ENCODE measurements around the gene MPEG1.

Gene MPEG1, protein sequence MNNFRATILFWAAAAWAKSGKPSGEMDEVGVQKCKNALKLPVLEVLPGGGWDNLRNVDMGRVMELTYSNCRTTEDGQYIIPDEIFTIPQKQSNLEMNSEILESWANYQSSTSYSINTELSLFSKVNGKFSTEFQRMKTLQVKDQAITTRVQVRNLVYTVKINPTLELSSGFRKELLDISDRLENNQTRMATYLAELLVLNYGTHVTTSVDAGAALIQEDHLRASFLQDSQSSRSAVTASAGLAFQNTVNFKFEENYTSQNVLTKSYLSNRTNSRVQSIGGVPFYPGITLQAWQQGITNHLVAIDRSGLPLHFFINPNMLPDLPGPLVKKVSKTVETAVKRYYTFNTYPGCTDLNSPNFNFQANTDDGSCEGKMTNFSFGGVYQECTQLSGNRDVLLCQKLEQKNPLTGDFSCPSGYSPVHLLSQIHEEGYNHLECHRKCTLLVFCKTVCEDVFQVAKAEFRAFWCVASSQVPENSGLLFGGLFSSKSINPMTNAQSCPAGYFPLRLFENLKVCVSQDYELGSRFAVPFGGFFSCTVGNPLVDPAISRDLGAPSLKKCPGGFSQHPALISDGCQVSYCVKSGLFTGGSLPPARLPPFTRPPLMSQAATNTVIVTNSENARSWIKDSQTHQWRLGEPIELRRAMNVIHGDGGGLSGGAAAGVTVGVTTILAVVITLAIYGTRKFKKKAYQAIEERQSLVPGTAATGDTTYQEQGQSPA

DNA sequence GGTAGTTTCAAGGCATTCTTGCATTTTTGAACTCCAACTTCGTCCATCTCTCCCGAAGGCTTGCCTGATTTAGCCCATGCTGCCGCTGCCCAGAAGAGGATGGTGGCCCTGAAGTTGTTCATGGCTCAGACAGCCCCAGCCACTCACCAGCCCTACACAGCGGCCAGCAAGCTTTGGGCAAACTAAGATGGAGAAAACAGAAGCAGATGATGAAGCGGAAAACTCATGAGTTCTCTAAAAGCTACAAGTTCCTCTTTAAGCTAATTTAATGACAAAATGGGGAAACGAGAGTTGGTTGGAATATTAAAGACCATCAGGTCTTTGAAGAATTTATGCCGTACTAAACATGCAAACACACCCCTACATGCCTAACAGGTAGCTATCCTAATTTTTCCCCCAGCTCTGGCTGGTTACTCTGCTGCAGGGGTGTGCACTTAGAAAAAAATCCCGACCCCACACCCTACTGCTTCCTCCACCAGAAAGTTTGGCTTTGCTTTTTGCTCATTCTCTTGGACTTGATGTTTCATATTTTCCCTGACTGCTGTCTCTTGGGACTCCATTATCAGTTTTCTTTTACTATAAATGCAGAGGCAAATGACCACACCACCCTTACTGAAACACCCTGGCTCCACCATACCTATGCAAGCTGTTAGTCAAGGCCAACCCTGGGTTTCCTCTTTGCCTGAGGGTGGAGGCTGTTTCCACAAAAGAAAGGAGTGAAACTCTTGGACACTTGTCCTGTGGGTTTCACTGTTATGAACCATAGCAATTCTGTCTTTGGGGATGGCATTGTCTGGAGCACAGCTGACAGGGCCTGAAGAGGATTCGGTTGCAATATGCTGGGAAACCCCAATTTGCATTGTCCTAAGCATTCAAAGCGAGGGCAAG lies at the start of gene MPEG1:
Gene MPEG1 (minus strand): TSS at position 184 of the 888 bp plus-strand sequence. CDS start 62 bp downstream, at position 122.
- no peak for DNase-seq (ENCODE audit: low read depth in 2 of 2)

- DNase-seq (ENCODE audit: low read depth in 2 of 2), result no peak
Measured at GRCh38 chr11:59262177-59262818, 49.6 kb upstream of the MPEG1 start.

DNA sequence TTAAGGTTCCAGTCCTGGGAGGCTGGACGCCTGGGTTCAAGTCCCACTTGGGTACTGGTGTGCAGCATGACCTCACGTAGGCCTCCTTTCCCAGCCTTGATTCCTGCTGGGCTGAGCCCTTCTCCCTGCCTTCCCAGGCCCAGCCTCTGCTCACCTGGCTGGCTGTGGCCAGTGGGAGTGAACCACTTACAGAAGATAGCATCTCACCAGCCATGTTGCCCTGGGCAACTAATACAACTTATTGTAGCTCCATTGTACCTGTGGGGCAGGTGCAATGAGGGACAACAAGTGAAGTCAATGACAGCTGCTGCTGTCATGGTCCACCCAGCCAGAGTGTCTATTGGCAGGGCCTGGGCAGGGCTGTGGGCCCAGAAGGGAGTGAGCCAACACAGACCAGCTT lies 48.4 kb upstream of the MPEG1 start:
- no peak for DNase-seq (ENCODE audit: low read depth in 2 of 2)

DNA sequence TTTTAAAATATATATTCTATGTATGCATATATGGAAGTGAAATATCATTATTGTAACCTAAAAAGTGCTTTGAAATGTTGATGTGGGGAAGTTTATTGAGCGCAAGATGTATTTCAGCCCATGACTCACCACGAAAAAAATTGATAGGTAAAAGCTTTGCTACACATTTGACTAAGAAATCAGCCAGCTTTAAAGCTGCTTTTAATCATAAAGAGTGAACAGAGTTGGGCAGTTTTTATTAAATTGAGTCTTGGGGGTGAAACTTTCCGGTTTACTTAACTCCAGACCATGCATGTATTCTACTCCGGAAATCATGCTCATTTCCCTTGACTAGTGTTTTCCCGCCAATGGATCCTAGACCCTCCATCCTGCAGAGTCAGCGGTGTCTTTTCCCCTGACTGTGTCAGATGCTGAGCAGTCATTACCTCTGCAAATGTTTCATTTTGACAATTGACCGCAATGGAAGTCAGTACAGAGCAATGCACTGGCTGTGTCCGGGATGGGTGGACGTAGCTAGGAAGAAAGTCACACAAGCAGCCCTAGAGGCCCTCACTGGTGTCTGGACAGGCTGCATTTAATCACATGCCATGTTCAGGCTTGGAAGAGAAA lies 47.2 kb upstream of the MPEG1 start:
- DNase-seq (ENCODE audit: low read depth in 2 of 2), result no peak

DNA sequence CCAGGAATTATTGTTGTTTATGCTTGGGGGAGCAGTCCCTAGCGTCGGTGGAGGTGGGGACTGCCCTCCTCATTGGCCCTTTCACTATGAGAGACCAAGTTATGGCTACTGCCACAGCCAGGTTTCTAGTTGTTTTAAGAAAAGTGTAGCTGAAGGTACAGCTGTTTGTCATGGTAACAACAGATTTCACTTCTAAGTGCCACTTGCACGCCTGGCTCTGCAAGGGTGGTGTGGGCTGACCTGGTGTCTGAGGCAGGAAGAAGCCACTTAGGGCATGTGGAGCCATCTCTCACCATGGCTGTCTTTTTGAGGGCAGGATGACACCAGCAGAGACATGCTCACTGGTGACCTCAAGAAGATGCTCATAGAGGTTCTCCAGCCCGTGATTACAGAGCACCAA lies 46.3 kb upstream of the MPEG1 start:
- no peak for DNase-seq (ENCODE audit: low read depth in 2 of 2)

DNA sequence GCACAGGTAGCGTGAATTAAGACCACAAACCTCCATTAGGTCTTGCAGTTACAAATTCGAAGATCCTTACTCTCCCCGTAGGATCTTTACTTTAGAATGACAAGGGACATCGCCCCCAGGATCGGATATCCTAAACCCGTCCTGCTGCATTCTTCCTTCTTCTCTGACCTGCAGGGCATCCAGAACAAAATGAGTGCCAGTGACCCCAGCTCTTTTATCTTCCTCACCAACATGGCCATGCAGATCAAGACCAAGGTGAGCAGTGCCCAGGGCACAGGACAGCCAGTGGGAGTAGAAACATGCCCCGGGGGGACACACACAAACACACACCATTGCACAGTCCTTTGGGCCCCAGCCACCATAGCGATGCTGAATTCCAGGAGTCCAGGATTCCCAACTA lies 42.6 kb upstream of the MPEG1 start:
- no peak for DNase-seq (ENCODE audit: low read depth in 2 of 2)

GRCh38 chr11:59254286-59254685 lies 41.6 kb upstream of the MPEG1 start:
- DNase-seq (ENCODE audit: low read depth in 2 of 2), result no peak

GRCh38 chr11:59253001-59253400 lies 40.3 kb upstream of the MPEG1 start:
- no peak for DNase-seq (ENCODE audit: low read depth in 2 of 2)

GRCh38 chr11:59249535-59249934 lies 36.8 kb upstream of the MPEG1 start:
- DNase-seq (ENCODE audit: low read depth in 2 of 2), result no peak

DNA sequence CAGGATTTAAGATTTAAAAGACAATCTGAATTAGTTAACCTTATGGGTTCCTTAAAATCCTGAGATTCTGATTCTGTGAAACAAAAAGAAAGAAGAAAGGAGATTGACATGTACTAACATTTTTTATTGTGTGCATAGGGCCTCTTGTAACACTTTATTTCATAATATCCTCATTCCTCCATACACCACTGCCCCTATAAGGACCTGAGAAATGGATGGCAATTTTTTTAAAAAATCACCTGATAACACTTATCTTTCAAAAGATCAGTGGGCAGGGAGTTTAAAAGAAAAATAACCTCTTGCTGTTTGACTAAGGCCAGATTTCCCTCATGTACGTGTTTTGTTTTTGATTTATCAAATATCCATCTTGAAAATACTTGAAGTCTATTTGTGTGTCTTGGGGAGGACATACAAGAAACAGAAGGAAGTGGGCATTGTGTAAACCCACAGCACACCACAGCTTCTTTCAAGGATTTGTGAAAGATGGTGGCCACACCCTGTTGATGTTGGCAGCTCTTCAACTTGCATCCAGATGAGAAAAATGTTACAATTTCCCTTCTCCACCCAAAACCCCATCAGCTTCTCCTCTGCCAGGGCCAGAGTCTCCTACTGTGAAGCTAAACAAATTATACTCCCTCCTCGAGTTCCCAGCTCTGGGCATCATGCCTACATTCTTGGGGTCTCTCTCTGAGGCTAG lies 35.0 kb upstream of the MPEG1 start:
- no peak for DNase-seq (ENCODE audit: low read depth in 2 of 2)

DNA sequence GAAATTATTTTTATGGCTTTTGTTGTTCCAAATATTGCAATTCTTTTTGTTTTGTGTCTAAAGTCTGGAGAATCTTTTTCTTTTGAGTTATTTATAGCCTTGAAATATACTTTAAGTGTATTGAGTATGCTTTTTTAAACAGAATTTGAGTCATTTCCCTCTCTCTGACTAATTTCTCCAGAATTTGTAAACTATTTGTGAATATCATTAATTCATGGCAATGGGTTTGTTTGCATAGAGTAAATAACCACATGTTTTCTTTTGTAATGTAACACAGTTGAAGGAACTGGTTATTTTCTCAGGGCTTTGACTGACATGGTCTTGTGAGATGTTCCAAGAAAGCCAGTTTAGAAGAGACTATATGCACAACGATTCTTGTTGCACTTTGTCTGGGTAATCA lies 30.9 kb upstream of the MPEG1 start:
- no peak for DNase-seq (ENCODE audit: low read depth in 2 of 2)

- DNase-seq (ENCODE audit: low read depth in 2 of 2), result no peak
Measured at GRCh38 chr11:59240322-59240721, 27.6 kb upstream of the MPEG1 start.

GRCh38 chr11:59226396-59226795 lies 13.7 kb upstream of the MPEG1 start:
- no peak for DNase-seq (ENCODE audit: low read depth in 2 of 2)

DNA sequence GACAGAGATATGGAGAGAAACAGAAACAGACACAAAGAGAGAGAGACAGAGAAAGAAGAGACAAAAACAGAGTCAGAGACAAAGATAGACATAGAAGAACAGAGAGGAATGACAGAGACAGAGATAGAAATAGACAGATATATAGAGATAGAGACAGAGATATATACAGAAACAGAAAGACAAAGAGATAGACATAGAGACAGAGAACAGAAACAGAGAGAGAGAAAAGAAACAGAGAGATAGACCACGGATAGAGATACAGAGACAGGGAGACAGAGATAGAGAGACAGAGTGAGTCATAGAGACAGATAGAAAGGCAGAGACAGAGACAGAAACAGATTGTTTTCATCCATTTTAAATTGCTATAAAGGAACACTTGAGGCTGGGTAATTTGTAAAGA lies 12.3 kb upstream of the MPEG1 start:
- no peak for DNase-seq (ENCODE audit: low read depth in 2 of 2)

DNA sequence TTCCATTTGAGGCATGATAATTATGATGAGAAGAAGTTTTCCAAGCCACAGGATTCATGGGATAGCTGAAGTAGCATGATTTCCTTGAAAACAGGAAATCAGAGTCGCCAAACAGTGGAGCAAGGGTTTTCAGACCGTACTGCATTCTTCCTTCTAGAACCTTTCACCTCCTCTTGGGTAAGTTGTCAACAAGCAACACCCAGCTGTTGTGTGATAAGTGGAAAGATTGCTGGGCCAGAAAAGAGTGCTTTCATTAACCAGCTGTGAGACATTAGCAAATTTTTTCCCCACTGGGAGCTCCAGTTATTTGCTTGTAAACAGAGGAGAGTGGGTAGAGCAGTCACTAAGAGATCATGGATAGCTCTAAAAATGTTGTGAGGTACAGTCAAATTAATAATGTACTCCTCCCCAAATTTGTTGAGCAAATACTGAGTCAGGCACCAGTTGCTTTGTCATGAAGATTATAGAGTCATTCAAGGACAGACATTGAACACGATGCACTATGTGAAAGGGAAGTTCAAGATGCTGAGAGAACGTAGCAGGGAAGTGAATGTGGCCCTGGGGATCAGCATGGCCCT lies 11.7 kb upstream of the MPEG1 start:
- DNase-seq (ENCODE audit: low read depth in 2 of 2), result no peak

DNA sequence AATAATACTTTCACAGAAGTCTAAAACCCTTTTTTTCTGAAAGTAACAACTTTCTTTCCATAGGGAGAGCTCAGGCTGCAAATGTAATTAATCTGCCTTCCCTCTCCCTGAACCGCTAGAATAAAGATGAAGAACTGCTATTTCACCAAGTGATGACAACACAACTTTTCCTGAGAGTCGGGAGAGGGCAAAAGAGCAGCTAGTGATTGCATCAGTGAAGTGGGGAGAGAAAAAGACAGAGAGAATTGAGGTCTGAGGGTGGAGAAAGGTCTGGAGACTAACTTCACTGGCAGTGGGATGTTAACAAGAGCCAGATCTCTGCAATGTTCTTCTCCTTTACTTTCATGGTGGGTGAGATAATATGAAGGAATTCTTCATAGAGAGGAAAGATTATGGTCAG lies 10.9 kb upstream of the MPEG1 start:
- no peak for DNase-seq (ENCODE audit: low read depth in 2 of 2)

- no peak for DNase-seq (ENCODE audit: low read depth in 2 of 2)
Measured at GRCh38 chr11:59223177-59223576, 10.4 kb upstream of the MPEG1 start.

GRCh38 chr11:59222464-59223060 lies 9.8 kb upstream of the MPEG1 start:
- DNase-seq (ENCODE audit: low read depth in 2 of 2), result no peak

- DNase-seq (ENCODE audit: low read depth in 2 of 2), result no peak
Measured at GRCh38 chr11:59221441-59221840, 8.7 kb upstream of the MPEG1 start.

DNA sequence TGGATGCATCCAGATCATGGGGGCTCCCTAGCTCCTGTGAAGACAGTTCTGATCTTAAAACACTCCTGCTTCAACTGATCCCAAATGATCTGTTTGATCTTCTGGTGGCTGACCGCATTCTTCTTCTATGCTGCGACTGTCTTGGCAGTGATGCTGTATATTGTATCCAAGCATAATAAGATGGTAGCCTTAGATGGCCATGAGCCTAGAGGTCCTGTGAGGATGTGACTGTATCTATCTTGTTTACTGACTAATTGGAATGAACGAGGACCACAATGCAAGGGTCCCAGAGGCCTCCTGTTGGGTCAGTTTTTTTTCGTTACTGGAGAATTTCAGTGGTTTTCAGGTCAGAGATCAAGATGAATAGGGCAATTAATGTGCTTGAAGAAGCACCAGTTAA lies 7.1 kb upstream of the MPEG1 start:
- no peak for DNase-seq (ENCODE audit: low read depth in 2 of 2)
